ENCODE data around the gene IDH2.

GRCh38 chr15:90083954-90084607 is 18.2 kb downstream of the IDH2 start:
- TF ChIP-seq POLR2A (IDR thresholded peaks at IDR 0.05; ENCODE audit: low read depth, low read length) (no peak; the same call in 1 of the 2 replicates), SPI1 (IDR thresholded peaks at IDR 0.05; ENCODE audit: borderline replicate concordance, insufficient read depth, low read depth, low read length) (no peak), MAX (IDR thresholded peaks at IDR 0.05; ENCODE audit: low read depth, low read length) (no peak), SUPT20H (IDR thresholded peaks at IDR 0.05; ENCODE audit: borderline replicate concordance, control insufficient read depth, low read depth, low read length) (no peak), CTCF (IDR thresholded peaks at IDR 0.05 in 2 of 3, conservative IDR thresholded peaks at IDR 0.05 in 1 of 3; ENCODE audit: control insufficient read depth in 2 of 3, extremely low read depth in 1 of 3, insufficient read depth in 1 of 3, low read depth in 3 of 3, low read length in 3 of 3) (no peak), E2F8 (IDR thresholded peaks at IDR 0.05; ENCODE audit: low read depth, partially characterized antibody) (no peak), SIX5 (IDR thresholded peaks at IDR 0.05; ENCODE audit: low read depth, low read length, severe bottlenecking) (no peak), ZNF24 (IDR thresholded peaks at IDR 0.05) (no peak)

Data from GM12878 (cell line).